ENCODE measurements around the gene DNAJC22.
"Not testable (repeated sequence)": the region's sequence is repeated elsewhere in the genome, so short reads cannot be mapped to it uniquely, and the experiment has no call there.

The DNAJC22 gene

GRCh38 chr12:49309386-49309785 lies 37.3 kb upstream of the DNAJC22 start:
- CTCF ChIA-PET, result interaction anchor here (1.8 kb wide), 1 partner anchor 22 kb away, joined by 5 read pairs; no protein-coding TSS in a partner anchor
- TF ChIP-seq CTCF (IDR thresholded peaks at IDR 0.05; ENCODE audit: control extremely low read depth, extremely low read depth, low read depth, missing control alignments), result no peak
- POLR2A ChIA-PET, result no interaction called here
- DNase-seq (ENCODE audit: extremely low spot score), result no peak

- POLR2A ChIA-PET, result not testable (repeated sequence)
- CTCF ChIA-PET, result interaction anchor here (1.9 kb wide), 1 partner anchor 12 kb away, joined by 7 read pairs; the partner anchor contains the start of gene TROAP
Observed at GRCh38 chr12:49310451-49311000, 36.2 kb upstream of the DNAJC22 start.

GRCh38 chr12:49314811-49315210 lies 31.9 kb upstream of the DNAJC22 start:
- ChIA-PET POLR2A (no interaction called here), CTCF (no interaction called here)
- DNase-seq (ENCODE audit: extremely low spot score), result no peak
- TF ChIP-seq CTCF (IDR thresholded peaks at IDR 0.05; ENCODE audit: control extremely low read depth, extremely low read depth, low read depth, missing control alignments), result no peak

More at GRCh38 chr12:49310451-49311000, 36.2 kb upstream of the DNAJC22 start:
- not testable (repeated sequence) for DNase-seq (ENCODE audit: extremely low spot score)

- DNase-seq (ENCODE audit: extremely low spot score); CTCF ChIA-PET; POLR2A ChIA-PET: not testable (repeated sequence)
Observed at GRCh38 chr12:49317118-49317517, 29.6 kb upstream of the DNAJC22 start.

GRCh38 chr12:49320411-49321103 lies 26.1 kb upstream of the DNAJC22 start:
- CTCF ChIA-PET, result interaction anchor here (1.0 to 7.3 kb wide), 4 partner anchors 11 to 31 kb away, joined by 3 to 35 read pairs (median 11); partner anchors contain the start of gene DNAJC22
- DNase-seq (ENCODE audit: extremely low spot score); POLR2A ChIA-PET: not testable (repeated sequence)

GRCh38 chr12:49322367-49322707 lies 24.4 kb upstream of the DNAJC22 start:
- ChIA-PET CTCF (interaction anchor here (1.0 to 7.3 kb wide), 13 partner anchors 10 to 191 kb away, joined by 3 to 42 read pairs (median 9); partner anchors contain the start of genes C1QL4, DNAJC22 and PRPH), POLR2A (interaction anchor here (1.0 to 1.5 kb wide), 7 partner anchors 17 to 419 kb away, joined by 3 to 5 read pairs (median 5); partner anchors contain the start of genes TMBIM6, TUBA1B and TUBA1C)
- no peak for DNase-seq (ENCODE audit: extremely low spot score)
- TF ChIP-seq CTCF (IDR thresholded peaks at IDR 0.05; ENCODE audit: control extremely low read depth, extremely low read depth, low read depth, missing control alignments), result no peak

- ChIA-PET CTCF (interaction anchor here (1.0 to 7.3 kb wide), 13 partner anchors 9 to 191 kb away, joined by 3 to 42 read pairs (median 9); partner anchors contain the start of genes C1QL4, DNAJC22 and PRPH), POLR2A (interaction anchor here (0.8 to 1.5 kb wide), 8 partner anchors 9 to 418 kb away, joined by 3 to 5 read pairs (median 4); partner anchors contain the start of genes TMBIM6, TUBA1B and TUBA1C)
- no peak for TF ChIP-seq CTCF (IDR thresholded peaks at IDR 0.05; ENCODE audit: control extremely low read depth, extremely low read depth, low read depth, missing control alignments)
- peak; percentile 99 for DNase-seq (ENCODE audit: extremely low spot score)
Observed at GRCh38 chr12:49322708-49323523, 23.8 kb upstream of the DNAJC22 start, which contains the start of gene TROAP. Gene TROAP (plus strand): TSS chr12:49323255. CDS start chr12:49323609, 354 bp downstream.

Measured in GM10248 (cell line).